ENCODE measurements around the gene LRMDA.

LRMDA gene

DNA sequence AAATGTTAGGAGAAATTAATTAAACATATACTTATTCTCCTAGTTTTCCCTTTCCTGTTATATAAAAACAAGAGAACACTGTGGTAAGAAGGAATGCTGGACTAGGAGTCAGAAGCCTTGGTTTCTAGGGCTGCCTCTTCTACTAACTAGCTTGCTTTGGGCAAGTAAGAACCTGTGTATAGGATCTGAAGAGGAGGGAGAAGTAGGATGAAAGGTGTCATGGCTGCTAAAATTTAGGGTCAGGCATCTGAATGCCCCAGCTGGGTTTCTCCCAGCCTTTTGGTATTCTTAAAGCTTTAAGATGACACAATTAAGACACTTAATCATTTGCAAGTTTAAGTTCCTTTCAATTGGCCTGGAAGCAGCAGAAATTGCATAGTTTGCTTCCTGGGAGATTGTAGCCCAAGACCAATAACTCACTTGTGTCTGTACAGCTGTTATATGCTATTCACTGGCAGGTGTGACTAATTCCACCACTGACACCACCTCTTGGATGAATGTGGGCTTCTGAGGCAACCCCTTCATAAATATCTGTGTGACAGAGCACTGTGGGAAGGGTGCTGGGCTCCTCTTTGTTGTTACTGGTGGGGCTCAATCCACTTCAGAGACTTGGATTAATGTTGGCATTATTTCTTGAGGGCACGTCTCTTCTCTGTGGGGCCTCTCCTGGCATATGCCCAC is 137.2 kb downstream of the LRMDA start:
- TF ChIP-seq, protein P1, sequence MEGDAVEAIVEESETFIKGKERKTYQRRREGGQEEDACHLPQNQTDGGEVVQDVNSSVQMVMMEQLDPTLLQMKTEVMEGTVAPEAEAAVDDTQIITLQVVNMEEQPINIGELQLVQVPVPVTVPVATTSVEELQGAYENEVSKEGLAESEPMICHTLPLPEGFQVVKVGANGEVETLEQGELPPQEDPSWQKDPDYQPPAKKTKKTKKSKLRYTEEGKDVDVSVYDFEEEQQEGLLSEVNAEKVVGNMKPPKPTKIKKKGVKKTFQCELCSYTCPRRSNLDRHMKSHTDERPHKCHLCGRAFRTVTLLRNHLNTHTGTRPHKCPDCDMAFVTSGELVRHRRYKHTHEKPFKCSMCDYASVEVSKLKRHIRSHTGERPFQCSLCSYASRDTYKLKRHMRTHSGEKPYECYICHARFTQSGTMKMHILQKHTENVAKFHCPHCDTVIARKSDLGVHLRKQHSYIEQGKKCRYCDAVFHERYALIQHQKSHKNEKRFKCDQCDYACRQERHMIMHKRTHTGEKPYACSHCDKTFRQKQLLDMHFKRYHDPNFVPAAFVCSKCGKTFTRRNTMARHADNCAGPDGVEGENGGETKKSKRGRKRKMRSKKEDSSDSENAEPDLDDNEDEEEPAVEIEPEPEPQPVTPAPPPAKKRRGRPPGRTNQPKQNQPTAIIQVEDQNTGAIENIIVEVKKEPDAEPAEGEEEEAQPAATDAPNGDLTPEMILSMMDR (IDR thresholded peaks at IDR 0.05; ENCODE audit: low read depth, low read length, missing control alignments): no peak
- H3K4me3 ChIP-seq (ENCODE audit: low read depth, low read length): no peak overlapping the region
- in situ Hi-C loops (cut with HindIII; ENCODE audit: low sequenced_read_pairs): loop anchor here (5.0 kb wide), 1 partner anchor 36 kb away; no protein-coding TSS in a partner anchor
- no peak for DNase-seq (ENCODE audit: low read depth)

DNA sequence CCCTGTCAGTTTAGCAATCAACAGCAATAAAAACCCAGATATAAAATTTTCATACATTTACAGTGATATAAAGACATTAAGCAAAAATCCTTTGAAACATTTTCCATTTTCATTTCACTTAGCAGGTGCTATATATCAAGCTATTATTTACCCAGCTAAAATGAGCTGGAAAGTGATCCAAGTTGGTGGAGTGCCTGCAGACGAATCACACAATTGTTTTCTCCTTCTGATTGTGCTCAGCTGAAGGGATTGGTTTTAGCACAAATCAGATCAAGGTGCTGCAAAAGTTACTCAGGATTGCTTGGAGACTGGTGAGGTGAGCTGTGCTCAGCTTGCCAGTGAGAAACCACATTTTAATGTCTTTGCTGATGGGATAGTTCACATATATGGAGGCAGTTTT is 138.1 kb downstream of the LRMDA start:
- in situ Hi-C loops (cut with HindIII; ENCODE audit: low sequenced_read_pairs): loop anchor here (5.0 kb wide), 1 partner anchor 37 kb away; no protein-coding TSS in a partner anchor
- TF ChIP-seq, protein P1 (IDR thresholded peaks at IDR 0.05; ENCODE audit: low read depth, low read length, missing control alignments): no peak

GRCh38 chr10:75572478-75572877 is 141.1 kb downstream of the LRMDA start:
- DNase-seq (ENCODE audit: low read depth): no peak
- TF ChIP-seq, protein P1 (IDR thresholded peaks at IDR 0.05; ENCODE audit: low read depth, low read length, missing control alignments): no peak
- no peak overlapping the region for H3K4me3 ChIP-seq (ENCODE audit: low read depth, low read length)
- in situ Hi-C loops (cut with HindIII; ENCODE audit: low sequenced_read_pairs): no loop called here

More for the DNA sequence above, 138.1 kb downstream of the LRMDA start:
- DNase-seq (ENCODE audit: low read depth): no peak
- no peak overlapping the region for H3K4me3 ChIP-seq (ENCODE audit: low read depth, low read length)

DNA sequence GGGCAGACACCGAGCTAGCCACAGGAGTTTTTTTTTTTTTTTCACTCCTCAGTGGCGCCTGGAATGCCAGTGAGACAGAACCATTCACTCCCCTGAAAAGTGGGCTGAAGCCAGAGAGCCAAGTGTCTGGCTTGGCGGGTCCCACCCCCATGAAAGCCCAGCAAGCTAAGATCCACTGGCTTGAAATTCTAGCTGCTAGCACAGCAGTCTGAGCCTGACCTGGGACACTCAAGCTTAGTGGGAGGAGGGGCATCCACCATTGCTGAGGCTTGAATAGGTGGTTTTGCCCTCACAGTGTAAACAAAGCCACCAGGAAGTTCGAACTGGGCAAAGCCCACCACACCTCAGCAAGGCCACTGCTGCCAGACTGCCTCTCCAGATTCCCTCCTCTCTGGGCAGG is 144.5 kb downstream of the LRMDA start:
- DNase-seq (ENCODE audit: low read depth): no peak
- no peak overlapping the region for H3K4me3 ChIP-seq (ENCODE audit: low read depth, low read length)
- TF ChIP-seq, protein P1 (IDR thresholded peaks at IDR 0.05; ENCODE audit: low read depth, low read length, missing control alignments): no peak
- in situ Hi-C loops (cut with HindIII; ENCODE audit: low sequenced_read_pairs): no loop called here

GRCh38 chr10:75582102-75582501 is 150.7 kb downstream of the LRMDA start:
- in situ Hi-C loops (cut with HindIII; ENCODE audit: low sequenced_read_pairs): no loop called here
- no peak overlapping the region for H3K4me3 ChIP-seq (ENCODE audit: low read depth, low read length)
- no peak for DNase-seq (ENCODE audit: low read depth)
- TF ChIP-seq, protein P1 (IDR thresholded peaks at IDR 0.05; ENCODE audit: low read depth, low read length, missing control alignments): no peak

DNA sequence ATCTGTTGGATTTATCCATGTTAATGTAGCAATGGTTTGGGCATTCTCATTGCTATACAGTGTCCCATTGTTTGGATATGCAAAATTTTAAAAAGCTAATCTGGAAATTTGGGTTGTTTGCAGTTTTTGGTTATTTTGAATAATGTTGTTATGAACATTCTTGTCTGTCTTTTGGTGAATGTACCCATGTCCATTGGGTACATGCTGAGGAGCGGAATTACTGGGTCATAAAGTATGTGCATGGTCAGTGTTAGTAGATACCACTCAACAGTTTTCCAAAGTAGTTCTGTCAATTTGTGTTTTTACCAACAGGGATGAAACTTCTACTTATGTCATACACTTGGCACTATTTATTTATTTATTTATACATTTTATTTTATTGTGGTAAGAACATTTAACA is 153.9 kb downstream of the LRMDA start:
- no peak for DNase-seq (ENCODE audit: low read depth)
- in situ Hi-C loops (cut with HindIII; ENCODE audit: low sequenced_read_pairs): no loop called here
- H3K4me3 ChIP-seq (ENCODE audit: low read depth, low read length): no peak overlapping the region
- TF ChIP-seq, protein P1 (IDR thresholded peaks at IDR 0.05; ENCODE audit: low read depth, low read length, missing control alignments): no peak

Data from astrocyte of the cerebellum (primary cell).